ENCODE measurements around the gene PRKAA1.
"Not testable (repeated sequence)": the region's sequence is repeated elsewhere in the genome, so short reads cannot be mapped to it uniquely, and the experiment has no call there.

PRKAA1 gene

GRCh38 chr5:40825461-40826043 lies 27.4 kb upstream of the PRKAA1 start:
- FAIRE-seq, result not testable (repeated sequence)

- FAIRE-seq, result no peak
Observed at GRCh38 chr5:40823459-40823858, 25.3 kb upstream of the PRKAA1 start.

GRCh38 chr5:40813698-40814281 lies 15.6 kb upstream of the PRKAA1 start:
- no peak for FAIRE-seq

- FAIRE-seq, result no peak
Observed at GRCh38 chr5:40812125-40812524, 14.0 kb upstream of the PRKAA1 start.

GRCh38 chr5:40801771-40802562 lies 3.8 kb upstream of the PRKAA1 start:
- FAIRE-seq, result no peak

GRCh38 chr5:40799258-40799657 lies 1.1 kb upstream of the PRKAA1 start:
- FAIRE-seq, result no peak

- no peak for FAIRE-seq
Observed at GRCh38 chr5:40798801-40799210, 632 bp upstream of the PRKAA1 start.

GRCh38 chr5:40797273-40798011 lies 732 bp downstream of the PRKAA1 start:
- FAIRE-seq, result no peak

- FAIRE-seq, result no peak
Observed at GRCh38 chr5:40796487-40796889, 1.7 kb downstream of the PRKAA1 start.

- FAIRE-seq, result not testable (repeated sequence)
Observed at GRCh38 chr5:40794877-40795276, 3.3 kb downstream of the PRKAA1 start.

GRCh38 chr5:40794340-40794739 lies 3.8 kb downstream of the PRKAA1 start:
- FAIRE-seq, result not testable (repeated sequence)

GRCh38 chr5:40792691-40793090 lies 5.5 kb downstream of the PRKAA1 start:
- FAIRE-seq, result not testable (repeated sequence)

GRCh38 chr5:40791715-40792139 lies 6.4 kb downstream of the PRKAA1 start:
- no peak for FAIRE-seq

- FAIRE-seq, result no peak
Observed at GRCh38 chr5:40790947-40791593, 7.1 kb downstream of the PRKAA1 start.

GRCh38 chr5:40788941-40789340 lies 9.2 kb downstream of the PRKAA1 start:
- not testable (repeated sequence) for FAIRE-seq

GRCh38 chr5:40787986-40788385 lies 10.2 kb downstream of the PRKAA1 start:
- FAIRE-seq, result no peak

- FAIRE-seq, result not testable (repeated sequence)
Observed at GRCh38 chr5:40786664-40787063, 11.5 kb downstream of the PRKAA1 start.

GRCh38 chr5:40784916-40785315 lies 13.3 kb downstream of the PRKAA1 start:
- FAIRE-seq, result no peak

- no peak for FAIRE-seq
Observed at GRCh38 chr5:40784027-40784653, 14.0 kb downstream of the PRKAA1 start.

- no peak for FAIRE-seq
Observed at GRCh38 chr5:40781843-40782409, 16.2 kb downstream of the PRKAA1 start.

- FAIRE-seq, result no peak
Observed at GRCh38 chr5:40780858-40781257, 17.3 kb downstream of the PRKAA1 start.

- FAIRE-seq, result no peak
Observed at GRCh38 chr5:40780199-40780598, 18.0 kb downstream of the PRKAA1 start.
